ENCODE measurements around the gene SASH1. TPM values are rescaled to one million over a fixed set of nuclear protein-coding genes. Genes with fewer than 3 reads are reported as not detected.

Gene SASH1
- total RNA-seq, 1 experiment from 2014 or later: 12.3 TPM

DNA sequence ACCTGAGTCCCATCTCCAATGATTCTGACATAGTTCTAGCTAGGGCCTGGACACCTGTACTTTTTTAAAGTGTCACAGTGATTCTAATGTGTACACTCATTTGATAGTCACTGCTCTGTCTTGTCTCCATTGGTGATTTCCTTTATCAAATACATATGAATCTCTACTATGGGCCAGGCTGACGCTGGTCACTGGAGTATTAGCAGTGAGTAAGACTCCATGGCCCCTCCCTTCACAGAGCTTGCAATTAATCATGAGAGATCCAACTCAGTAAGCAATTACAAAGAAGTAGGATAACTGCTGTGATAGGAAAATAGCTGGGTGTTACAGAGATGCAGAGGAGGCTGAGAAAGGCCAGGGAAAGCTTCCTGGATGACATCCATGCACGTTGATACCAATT, 19.3 kb upstream of the SASH1 start:
- Mint-ChIP-seq H3K27me3 (ENCODE audit: unreplicated experiment) (no peaks in the 10 kb centered on the region), H3K36me3 (ENCODE audit: insufficient read depth, unreplicated experiment) (no peaks in the 10 kb centered on the region), H3K4me3 (ENCODE audit: low read depth, unreplicated experiment) (no peak overlapping the region), H3K4me1 (ENCODE audit: low read depth, unreplicated experiment) (no peaks in the 10 kb centered on the region), H3K9me3 (ENCODE audit: low read depth, unreplicated experiment) (no peaks in the 10 kb centered on the region), H3K27ac (ENCODE audit: unreplicated experiment) (no peak overlapping the region)
- BruUV-seq (replicated peaks): no TSS peak
- CTCF ChIA-PET: no interaction called here
- DNase-seq: no peak
- intact Hi-C loops (cut with micrococcal nuclease; ENCODE audit: unreplicated experiment): no loop called here
- TF ChIP-seq, protein P1, sequence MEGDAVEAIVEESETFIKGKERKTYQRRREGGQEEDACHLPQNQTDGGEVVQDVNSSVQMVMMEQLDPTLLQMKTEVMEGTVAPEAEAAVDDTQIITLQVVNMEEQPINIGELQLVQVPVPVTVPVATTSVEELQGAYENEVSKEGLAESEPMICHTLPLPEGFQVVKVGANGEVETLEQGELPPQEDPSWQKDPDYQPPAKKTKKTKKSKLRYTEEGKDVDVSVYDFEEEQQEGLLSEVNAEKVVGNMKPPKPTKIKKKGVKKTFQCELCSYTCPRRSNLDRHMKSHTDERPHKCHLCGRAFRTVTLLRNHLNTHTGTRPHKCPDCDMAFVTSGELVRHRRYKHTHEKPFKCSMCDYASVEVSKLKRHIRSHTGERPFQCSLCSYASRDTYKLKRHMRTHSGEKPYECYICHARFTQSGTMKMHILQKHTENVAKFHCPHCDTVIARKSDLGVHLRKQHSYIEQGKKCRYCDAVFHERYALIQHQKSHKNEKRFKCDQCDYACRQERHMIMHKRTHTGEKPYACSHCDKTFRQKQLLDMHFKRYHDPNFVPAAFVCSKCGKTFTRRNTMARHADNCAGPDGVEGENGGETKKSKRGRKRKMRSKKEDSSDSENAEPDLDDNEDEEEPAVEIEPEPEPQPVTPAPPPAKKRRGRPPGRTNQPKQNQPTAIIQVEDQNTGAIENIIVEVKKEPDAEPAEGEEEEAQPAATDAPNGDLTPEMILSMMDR (IDR thresholded peaks at IDR 0.05; ENCODE audit: unreplicated experiment): no peak

DNA sequence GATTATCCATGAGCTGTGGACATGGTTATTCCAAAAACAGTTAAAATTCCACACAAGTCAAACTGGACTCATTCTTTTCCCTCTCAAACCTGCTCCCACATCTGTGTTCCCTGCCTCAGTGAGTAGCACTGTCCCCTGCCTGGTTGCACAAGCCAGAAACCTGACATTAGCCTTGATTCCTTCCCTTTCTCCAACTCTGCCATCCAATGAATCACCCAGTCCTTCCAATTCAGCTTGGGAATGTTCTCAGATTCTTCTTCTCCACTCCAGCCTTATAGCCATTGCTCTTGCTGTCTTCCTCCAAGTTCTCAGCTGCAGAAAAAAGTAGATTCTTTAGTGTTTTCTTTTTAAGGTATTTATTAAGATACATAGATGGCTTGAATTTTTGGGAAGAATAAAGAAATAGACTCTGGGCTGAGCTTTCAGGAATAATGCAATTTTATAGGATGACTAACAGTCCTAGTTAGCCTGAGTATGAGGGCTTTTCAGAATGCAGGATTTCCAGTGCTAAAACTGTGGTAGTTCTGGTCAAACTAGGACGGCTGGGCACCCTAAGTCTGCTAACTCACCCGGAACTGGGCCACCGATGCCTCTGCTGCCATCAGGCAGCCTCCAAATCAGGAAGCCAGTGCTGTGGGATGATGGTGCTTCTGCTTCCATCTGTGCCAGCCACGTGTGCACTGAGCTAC, 18.2 kb upstream of the SASH1 start:
- TF ChIP-seq, protein P1 (IDR thresholded peaks at IDR 0.05; ENCODE audit: unreplicated experiment): no peak
- Mint-ChIP-seq H3K27ac (ENCODE audit: unreplicated experiment) (no peak overlapping the region), H3K4me3 (ENCODE audit: low read depth, unreplicated experiment) (no peak overlapping the region), H3K9me3 (ENCODE audit: low read depth, unreplicated experiment) (no peaks in the 10 kb centered on the region), H3K27me3 (ENCODE audit: unreplicated experiment) (no peaks in the 10 kb centered on the region), H3K36me3 (ENCODE audit: insufficient read depth, unreplicated experiment) (no peaks in the 10 kb centered on the region), H3K4me1 (ENCODE audit: low read depth, unreplicated experiment) (peaks cover 3% of the 10 kb centered on the region)
- no TSS peak for BruUV-seq (replicated peaks)
- intact Hi-C loops (cut with micrococcal nuclease; ENCODE audit: unreplicated experiment): no loop called here
- CTCF ChIA-PET: interaction anchor here (0.6 kb wide), 1 partner anchor 1962 kb away, joined by 4 read pairs; no protein-coding TSS in a partner anchor
- no peak for DNase-seq

DNA sequence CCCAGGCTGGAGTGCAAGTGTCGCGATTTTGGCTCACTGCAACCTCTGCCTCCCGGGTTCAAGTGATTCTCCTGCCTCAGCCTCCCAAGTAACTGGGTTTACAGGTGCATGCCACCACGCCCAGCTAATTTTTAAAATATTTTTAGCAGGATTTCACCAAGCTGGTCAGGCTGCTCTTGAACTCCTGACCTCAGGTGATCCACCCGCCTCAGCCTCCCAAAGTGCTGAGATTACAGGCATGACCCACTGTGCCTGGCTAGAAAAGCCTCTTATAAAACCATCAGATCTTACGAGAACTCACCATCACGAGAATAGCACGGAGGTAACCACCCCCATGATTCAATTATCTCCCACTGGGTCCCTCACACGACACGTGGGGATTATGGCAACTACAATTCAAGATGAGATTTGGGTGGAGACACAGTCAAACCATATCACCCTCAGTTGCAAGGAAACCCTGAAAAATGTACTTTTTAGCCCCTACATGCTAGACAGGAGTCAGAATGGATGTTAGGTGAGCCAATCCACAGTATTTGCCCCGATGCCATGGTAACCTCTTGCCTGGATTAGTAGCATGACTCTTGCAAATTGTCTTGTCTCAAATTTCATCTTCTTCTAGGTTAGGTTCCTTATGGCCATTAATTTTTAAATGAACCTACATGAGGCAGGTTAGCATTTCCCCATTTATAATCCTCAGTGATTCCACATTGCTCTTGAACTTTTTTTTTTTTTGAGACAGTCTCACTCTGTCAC, 17.1 kb upstream of the SASH1 start:
- no peaks in the 10 kb centered on the region for H3K27me3 Mint-ChIP-seq (ENCODE audit: unreplicated experiment)
- no TSS peak for BruUV-seq (replicated peaks)
- no peak overlapping the region for H3K27ac Mint-ChIP-seq (ENCODE audit: unreplicated experiment)
- intact Hi-C loops (cut with micrococcal nuclease; ENCODE audit: unreplicated experiment): no loop called here
- CTCF ChIA-PET: no interaction called here
- H3K4me1 Mint-ChIP-seq (ENCODE audit: low read depth, unreplicated experiment): peaks cover 8% of the 10 kb centered on the region
- no peak for DNase-seq
- TF ChIP-seq, protein P1 (IDR thresholded peaks at IDR 0.05; ENCODE audit: unreplicated experiment): no peak
- no peaks in the 10 kb centered on the region for H3K36me3 Mint-ChIP-seq (ENCODE audit: insufficient read depth, unreplicated experiment)
- H3K9me3 Mint-ChIP-seq (ENCODE audit: low read depth, unreplicated experiment): no peaks in the 10 kb centered on the region
- no peak overlapping the region for H3K4me3 Mint-ChIP-seq (ENCODE audit: low read depth, unreplicated experiment)

DNA sequence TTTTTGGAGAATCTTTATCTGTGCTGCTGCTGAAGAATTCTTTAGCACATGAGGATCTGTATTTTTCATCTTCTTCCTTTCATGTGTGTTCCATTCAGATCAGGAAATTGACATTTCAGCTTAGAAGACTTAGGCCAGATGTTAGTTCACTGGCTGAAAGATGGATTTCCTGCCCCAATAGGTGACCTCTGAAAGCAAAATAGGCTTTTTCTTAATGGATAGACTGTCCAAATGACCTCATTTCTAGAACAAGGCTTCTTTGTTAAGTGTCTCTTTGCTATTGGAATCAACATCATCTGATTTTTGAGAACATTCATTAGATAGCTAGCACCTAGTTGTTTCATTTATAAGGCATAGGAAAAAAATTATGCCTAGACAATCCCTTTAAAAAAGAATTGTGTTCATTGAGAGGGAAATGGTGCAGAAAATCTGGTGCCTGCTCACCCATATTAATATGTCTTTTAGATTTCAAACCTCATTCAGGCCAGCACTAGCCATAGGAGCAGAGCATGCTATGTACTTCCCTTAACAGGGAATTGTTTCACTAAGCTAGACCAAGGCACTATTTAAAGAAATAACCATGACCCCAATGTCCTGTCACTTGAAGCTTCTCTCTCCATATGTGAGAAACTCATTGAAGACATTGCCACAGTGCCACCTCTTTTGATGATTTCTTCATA, 13.6 kb upstream of the SASH1 start:
- H3K36me3 Mint-ChIP-seq (ENCODE audit: insufficient read depth, unreplicated experiment): no peaks in the 10 kb centered on the region
- no TSS peak for BruUV-seq (replicated peaks)
- intact Hi-C loops (cut with micrococcal nuclease; ENCODE audit: unreplicated experiment): no loop called here
- CTCF ChIA-PET: interaction anchor here (0.7 kb wide), 2 partner anchors 15 to 20 kb away, joined by 3 read pairs; no protein-coding TSS in a partner anchor
- H3K9me3 Mint-ChIP-seq (ENCODE audit: low read depth, unreplicated experiment): no peaks in the 10 kb centered on the region
- no peaks in the 10 kb centered on the region for H3K27me3 Mint-ChIP-seq (ENCODE audit: unreplicated experiment)
- DNase-seq: no peak
- TF ChIP-seq, protein P1 (IDR thresholded peaks at IDR 0.05; ENCODE audit: unreplicated experiment): no peak
- no peak overlapping the region for H3K4me3 Mint-ChIP-seq (ENCODE audit: low read depth, unreplicated experiment)
- H3K27ac Mint-ChIP-seq (ENCODE audit: unreplicated experiment): no peak overlapping the region
- H3K4me1 Mint-ChIP-seq (ENCODE audit: low read depth, unreplicated experiment): peaks cover 8% of the 10 kb centered on the region

Measured in Calu3 (cell line).